Stimulated activated naive CD8-positive, alpha-beta T cell treated with anti-CD3 and anti-CD28 coated beads, Interleukin-15, amount 100 ng/mL, for 72 hours (primary cell): Measurements from ENCODE around the gene MYLIP.

ENCODE experiments used
- ATAC-seq: fragments of 150-1000 bp; cut with Tn5 transposase; 2 replicates; pipeline ENCODE4 v1.10.0; 2021; ENCODE audit warnings: mild to moderate bottlenecking, moderate library complexity
- DNase-seq, 2 donors: peaks; one replicate each; pipeline ENCODE4 v3.0.0; 2021 to 2022
- H3K27ac Mint-ChIP-seq, 2 donors: one replicate each; pipeline ENCODE4 v1.8.0; 2022; ENCODE audit warnings: mild to moderate bottlenecking in 2 of 2, mixed read lengths in 2 of 2, moderate library complexity in 2 of 2
- H3K27me3 Mint-ChIP-seq: one replicate; pipeline ENCODE4 v1.8.0; 2022; ENCODE audit warnings: mixed read lengths
- H3K4me1 Mint-ChIP-seq: one replicate; pipeline ENCODE4 v1.8.0; 2022; ENCODE audit warnings: mild to moderate bottlenecking, mixed read lengths
- H3K4me3 Mint-ChIP-seq, 2 donors: one replicate each; pipeline ENCODE4 v1.8.0; 2022; ENCODE audit warnings: mild to moderate bottlenecking in 2 of 2, mixed read lengths in 2 of 2, moderate library complexity in 1 of 2
- H3K9me3 Mint-ChIP-seq, 2 donors: one replicate each; pipeline ENCODE4 v1.8.0; 2022; ENCODE audit warnings: mixed read lengths in 2 of 2

MYLIP gene

GRCh38 chr6:16126861-16127260 is 2.0 kb upstream of the MYLIP start:
- Mint-ChIP-seq H3K27me3 (peaks cover 36% of the 10 kb centered on the region), H3K27ac (no peak overlapping the region), H3K4me1 (peaks cover 4% of the 10 kb centered on the region), H3K9me3 (no peaks in the 10 kb centered on the region), H3K4me3 (no peak overlapping the region)
- ATAC-seq (no peak), DNase-seq (no peak)

- ATAC-seq, result no peak
- Mint-ChIP-seq H3K9me3 (no peaks in the 10 kb centered on the region), H3K27ac (no peak overlapping the region), H3K4me3 (peak overlapping the region; percentile 0 to 37), H3K4me1 (peaks cover 6% of the 10 kb centered on the region), H3K27me3 (peaks cover 36% of the 10 kb centered on the region)
- DNase-seq, result no peak
Observed at GRCh38 chr6:16127471-16127870, 1.4 kb upstream of the MYLIP start.

GRCh38 chr6:16129623-16130401 is 926 bp downstream of the MYLIP start:
- peaks cover 19% of the 10 kb centered on the region for H3K27me3 Mint-ChIP-seq

GRCh38 chr6:16130437-16130891 is 1.6 kb downstream of the MYLIP start:
- Mint-ChIP-seq H3K4me1 (peaks cover 36% of the 10 kb centered on the region), H3K27me3 (peaks cover 17% of the 10 kb centered on the region), H3K9me3 (no peaks in the 10 kb centered on the region), H3K27ac (peak overlapping the region; percentile 82 to 92), H3K4me3 (peak overlapping the region; percentile 76 to 89)
- ATAC-seq (no peak), DNase-seq (peak in 1 of 2 donors; percentile 14)

More at GRCh38 chr6:16129623-16130401, 926 bp downstream of the MYLIP start:
- DNase-seq (peak; percentile 50 to 55), ATAC-seq (peak; percentile 6)
- Mint-ChIP-seq H3K9me3 (no peaks in the 10 kb centered on the region), H3K27ac (peak overlapping the region; percentile 82 to 92), H3K4me3 (peak overlapping the region; percentile 76 to 89), H3K4me1 (peaks cover 30% of the 10 kb centered on the region)

GRCh38 chr6:16130932-16131387 is 2.1 kb downstream of the MYLIP start:
- ATAC-seq (peak; percentile 78), DNase-seq (peak; percentile 22 to 52)
- H3K4me1 Mint-ChIP-seq, result peaks cover 41% of the 10 kb centered on the region
- peaks cover 17% of the 10 kb centered on the region for H3K27me3 Mint-ChIP-seq
- peak overlapping the region; percentile 82 to 92 for H3K27ac Mint-ChIP-seq
- peak overlapping the region; percentile 76 to 89 for H3K4me3 Mint-ChIP-seq
- H3K9me3 Mint-ChIP-seq, result no peaks in the 10 kb centered on the region

GRCh38 chr6:16132909-16133308 is 4.0 kb downstream of the MYLIP start:
- H3K27me3 Mint-ChIP-seq, result peaks cover 1% of the 10 kb centered on the region
- DNase-seq (peak in 1 of 2 donors; percentile 19), ATAC-seq (no peak)
- H3K4me1 Mint-ChIP-seq, result peaks cover 61% of the 10 kb centered on the region
- peak overlapping the region; percentile 49 for H3K4me3 Mint-ChIP-seq
- no peaks in the 10 kb centered on the region for H3K9me3 Mint-ChIP-seq
- H3K27ac Mint-ChIP-seq, result no peak overlapping the region

GRCh38 chr6:16134430-16134829 is 5.5 kb downstream of the MYLIP start:
- H3K27me3 Mint-ChIP-seq, result no peaks in the 10 kb centered on the region
- DNase-seq (no peak), ATAC-seq (no peak)
- peak overlapping the region in 1 of 2 donors; percentile 85 for H3K27ac Mint-ChIP-seq
- no peaks in the 10 kb centered on the region for H3K9me3 Mint-ChIP-seq
- H3K4me1 Mint-ChIP-seq, result peaks cover 72% of the 10 kb centered on the region
- peak overlapping the region in 1 of 2 donors; percentile 67 for H3K4me3 Mint-ChIP-seq

- no peak for DNase-seq
- Mint-ChIP-seq H3K27ac (no peak overlapping the region), H3K4me3 (peak overlapping the region; percentile 1 to 4), H3K9me3 (no peaks in the 10 kb centered on the region), H3K4me1 (peaks cover 78% of the 10 kb centered on the region), H3K27me3 (no peaks in the 10 kb centered on the region)
- no peak for ATAC-seq
Observed at GRCh38 chr6:16135066-16135465, 6.2 kb downstream of the MYLIP start.

GRCh38 chr6:16136091-16136490 is 7.2 kb downstream of the MYLIP start:
- DNase-seq (no peak), ATAC-seq (no peak)
- peak overlapping the region; percentile 72 to 73 for H3K4me3 Mint-ChIP-seq
- peaks cover 88% of the 10 kb centered on the region for H3K4me1 Mint-ChIP-seq
- peak overlapping the region in 1 of 2 donors; percentile 34 for H3K27ac Mint-ChIP-seq
- no peaks in the 10 kb centered on the region for H3K27me3 Mint-ChIP-seq
- no peaks in the 10 kb centered on the region for H3K9me3 Mint-ChIP-seq

- Mint-ChIP-seq H3K27me3 (no peaks in the 10 kb centered on the region), H3K4me3 (peak overlapping the region; percentile 72 to 73), H3K4me1 (peaks cover 88% of the 10 kb centered on the region), H3K9me3 (no peaks in the 10 kb centered on the region), H3K27ac (peak overlapping the region; percentile 85 to 89)
- peak; percentile 97 for ATAC-seq
- peak; percentile 24 to 60 for DNase-seq
Observed at GRCh38 chr6:16136621-16137450, 8.0 kb downstream of the MYLIP start.

GRCh38 chr6:16137451-16137801 is 8.5 kb downstream of the MYLIP start:
- no peaks in the 10 kb centered on the region for H3K27me3 Mint-ChIP-seq
- no peaks in the 10 kb centered on the region for H3K9me3 Mint-ChIP-seq
- H3K4me3 Mint-ChIP-seq, result peak overlapping the region; percentile 72 to 73
- DNase-seq, result no peak
- H3K4me1 Mint-ChIP-seq, result peaks cover 86% of the 10 kb centered on the region
- peak; percentile 22 for ATAC-seq
- H3K27ac Mint-ChIP-seq, result peak overlapping the region; percentile 85 to 89

GRCh38 chr6:16139556-16139955 is 10.7 kb downstream of the MYLIP start:
- ATAC-seq, result no peak
- Mint-ChIP-seq H3K27me3 (no peaks in the 10 kb centered on the region), H3K4me3 (no peak overlapping the region), H3K9me3 (no peaks in the 10 kb centered on the region), H3K27ac (no peak overlapping the region), H3K4me1 (peaks cover 70% of the 10 kb centered on the region)
- no peak for DNase-seq

GRCh38 chr6:16140607-16141006 is 11.7 kb downstream of the MYLIP start:
- H3K4me1 Mint-ChIP-seq, result peaks cover 60% of the 10 kb centered on the region
- no peak for DNase-seq
- ATAC-seq, result no peak
- H3K9me3 Mint-ChIP-seq, result no peaks in the 10 kb centered on the region
- no peak overlapping the region for H3K27ac Mint-ChIP-seq
- no peak overlapping the region for H3K4me3 Mint-ChIP-seq
- H3K27me3 Mint-ChIP-seq, result no peaks in the 10 kb centered on the region

GRCh38 chr6:16141514-16141913 is 12.6 kb downstream of the MYLIP start:
- ATAC-seq (no peak), DNase-seq (no peak)
- H3K4me1 Mint-ChIP-seq, result peaks cover 56% of the 10 kb centered on the region
- H3K27me3 Mint-ChIP-seq, result no peaks in the 10 kb centered on the region
- no peak overlapping the region for H3K27ac Mint-ChIP-seq
- H3K9me3 Mint-ChIP-seq, result no peaks in the 10 kb centered on the region
- no peak overlapping the region for H3K4me3 Mint-ChIP-seq

GRCh38 chr6:16145038-16145437 is 16.2 kb downstream of the MYLIP start:
- DNase-seq (no peak), ATAC-seq (no peak)
- H3K27ac Mint-ChIP-seq, result no peak overlapping the region
- H3K27me3 Mint-ChIP-seq, result no peaks in the 10 kb centered on the region
- H3K9me3 Mint-ChIP-seq, result no peaks in the 10 kb centered on the region
- H3K4me1 Mint-ChIP-seq, result peaks cover 21% of the 10 kb centered on the region
- H3K4me3 Mint-ChIP-seq, result no peak overlapping the region

- no peaks in the 10 kb centered on the region for H3K27me3 Mint-ChIP-seq
- ATAC-seq (no peak), DNase-seq (no peak)
- H3K9me3 Mint-ChIP-seq, result no peaks in the 10 kb centered on the region
- H3K4me1 Mint-ChIP-seq, result peaks cover 11% of the 10 kb centered on the region
- H3K4me3 Mint-ChIP-seq, result no peak overlapping the region
- H3K27ac Mint-ChIP-seq, result no peak overlapping the region
Observed at GRCh38 chr6:16146028-16146427, 17.1 kb downstream of the MYLIP start.
